NOMO-1 treated with dmso at 0.1 percent for 144 hours (cell line): Measurements from ENCODE around the gene BLOC1S1.

Experiments
- DNase-seq: peaks from one replicate; lab custom pipeline; 2025; ENCODE audit not compliant: unreplicated experiment; lab: John Stamatoyannopoulos, UW

The BLOC1S1 gene

GRCh38 chr12:55726971-55727370 is 11.1 kb downstream of the BLOC1S1 start:
- DNase-seq = no peak

DNA sequence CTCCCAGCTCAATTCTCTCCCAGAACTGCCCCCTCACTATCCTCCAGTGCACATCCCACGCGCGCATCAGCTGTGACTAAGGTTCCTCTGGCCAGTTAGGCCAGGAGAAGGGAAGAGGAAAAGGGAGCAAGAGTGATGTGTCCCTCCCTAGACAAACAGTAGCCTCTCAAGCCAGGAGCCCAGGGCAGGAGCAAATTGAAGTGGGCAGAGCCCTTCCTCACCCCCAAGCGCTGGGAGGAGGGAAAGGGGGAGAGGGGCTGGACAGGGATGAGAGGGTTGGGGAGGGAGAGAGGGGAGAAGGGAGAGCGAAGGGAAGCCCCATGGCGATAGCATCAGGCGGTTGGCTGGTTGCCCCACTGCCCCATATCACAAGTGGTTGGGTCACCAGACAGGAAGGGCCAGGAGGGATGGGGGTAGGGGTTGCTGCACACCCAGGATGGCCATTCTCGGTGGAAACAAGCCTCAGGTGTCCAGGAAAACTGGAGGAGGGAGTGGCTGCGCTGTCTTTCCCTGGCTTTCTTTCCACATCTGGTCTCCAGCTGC is 11.9 kb downstream of the BLOC1S1 start:
- no peak for DNase-seq

DNA sequence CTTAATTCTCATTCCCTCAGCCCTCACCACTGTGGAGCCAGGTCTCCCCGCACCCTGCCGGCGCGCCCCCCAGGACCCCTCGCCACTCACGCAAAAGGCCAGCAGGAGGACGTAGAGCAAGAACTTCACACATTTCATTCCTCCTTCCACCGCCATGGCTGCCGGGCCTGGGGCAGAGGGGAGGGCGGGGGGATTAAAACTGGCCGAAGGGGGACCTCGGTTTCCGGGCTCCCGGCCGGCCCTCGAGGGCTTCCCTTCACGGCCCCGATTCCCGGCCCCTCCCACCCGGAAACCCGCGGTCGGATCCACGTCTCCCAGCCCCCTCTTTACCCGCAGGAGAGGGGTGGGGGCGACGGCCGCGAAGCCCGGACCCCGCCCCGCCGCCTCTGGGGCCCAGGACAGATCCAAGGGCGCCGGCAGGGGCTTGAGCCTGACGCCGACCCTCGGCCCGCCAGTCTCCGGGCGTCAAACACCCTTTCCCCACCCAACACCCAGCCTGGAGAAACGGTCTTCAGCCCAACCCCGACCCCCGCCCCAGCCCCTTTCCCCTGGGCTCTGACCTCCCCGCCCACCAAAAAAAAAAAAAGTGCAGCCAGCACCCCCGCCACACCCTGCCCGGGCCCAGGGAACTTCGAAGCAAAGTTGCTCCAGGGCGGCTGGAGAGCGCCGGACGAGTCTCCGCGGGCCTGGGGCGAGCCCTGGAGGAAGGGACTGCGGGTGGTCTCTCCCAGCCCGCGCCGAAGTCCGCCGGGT is 12.5 kb downstream of the BLOC1S1 start:
- no peak for DNase-seq

DNA sequence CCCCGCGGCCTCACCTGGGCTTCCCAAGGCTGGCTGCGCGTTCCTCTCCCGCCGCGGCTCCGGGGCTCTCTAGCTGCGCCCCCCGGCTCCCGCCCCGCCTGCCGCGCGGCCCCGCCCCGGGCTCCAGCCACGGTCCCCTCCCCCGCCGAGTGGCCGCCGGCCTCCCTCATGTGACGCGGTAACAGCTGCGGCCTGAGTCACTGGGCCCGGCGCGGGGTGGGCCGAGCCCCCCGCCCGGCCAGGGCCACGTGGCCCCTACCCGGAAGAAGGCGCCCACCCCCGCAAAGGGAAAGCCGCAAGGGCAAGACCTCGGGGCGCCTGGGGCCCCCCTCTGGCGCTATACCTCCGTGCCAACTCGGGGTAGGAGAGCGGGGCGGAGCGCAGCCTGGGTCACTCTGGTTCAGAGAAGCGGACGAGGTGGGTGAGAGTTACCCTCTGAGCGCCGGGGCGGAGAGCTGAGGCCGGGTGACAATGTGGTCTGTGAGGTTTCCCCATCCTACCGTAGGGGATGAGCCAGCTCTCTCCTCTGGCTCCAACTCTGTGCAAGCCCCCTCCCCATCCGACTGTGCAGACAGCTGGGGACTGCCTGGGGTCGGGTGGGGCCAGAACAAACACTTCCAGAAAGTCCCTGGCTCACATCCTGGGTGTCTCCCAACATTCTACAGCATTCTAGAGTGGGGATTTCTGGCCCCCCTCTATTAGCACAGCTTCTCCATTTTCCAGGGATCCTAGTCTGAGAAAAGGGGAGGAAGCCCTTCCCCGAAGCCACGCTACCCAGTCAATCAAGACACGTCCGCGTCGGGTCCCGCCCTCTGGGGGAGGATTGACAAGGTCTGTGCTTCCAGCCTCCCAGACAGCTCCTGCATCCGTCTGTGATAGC is 13.3 kb downstream of the BLOC1S1 start, which contains the start of gene CD63:
Gene CD63, minus strand, starts transcription at position 71 of the 880 bp plus-strand sequence. CDS start 668 bp downstream, outside the sequence.
- peak; percentile 67 for DNase-seq

- DNase-seq = peak; percentile 54
These were observed 14.3 kb downstream of the BLOC1S1 start for GRCh38 chr12:55729819-55730818.

DNA sequence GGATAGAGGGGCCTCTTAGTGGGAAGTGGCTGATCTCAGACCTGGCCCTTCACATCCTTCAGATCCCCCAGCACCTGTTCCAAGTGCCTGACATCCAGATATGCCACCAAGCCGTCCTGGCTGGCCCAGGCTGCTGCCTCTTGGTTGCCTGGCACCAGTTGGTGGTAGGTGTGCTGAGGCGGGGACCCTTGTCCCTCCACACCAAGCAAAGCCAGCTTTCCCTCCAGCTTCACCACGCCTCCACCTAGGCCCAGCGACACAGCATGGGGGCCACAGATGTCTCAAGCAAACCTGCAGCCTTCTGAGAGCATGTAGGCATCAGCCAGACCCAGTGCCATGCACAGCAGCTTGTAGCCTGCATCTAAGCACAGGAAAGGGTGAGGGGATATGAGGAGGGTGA is 16.4 kb downstream of the BLOC1S1 start:
- DNase-seq = no peak

GRCh38 chr12:55733021-55733555 is 17.2 kb downstream of the BLOC1S1 start:
- no peak for DNase-seq

GRCh38 chr12:55733858-55734257 is 18.0 kb downstream of the BLOC1S1 start:
- no peak for DNase-seq

GRCh38 chr12:55734595-55734994 is 18.7 kb downstream of the BLOC1S1 start:
- no peak for DNase-seq

DNA sequence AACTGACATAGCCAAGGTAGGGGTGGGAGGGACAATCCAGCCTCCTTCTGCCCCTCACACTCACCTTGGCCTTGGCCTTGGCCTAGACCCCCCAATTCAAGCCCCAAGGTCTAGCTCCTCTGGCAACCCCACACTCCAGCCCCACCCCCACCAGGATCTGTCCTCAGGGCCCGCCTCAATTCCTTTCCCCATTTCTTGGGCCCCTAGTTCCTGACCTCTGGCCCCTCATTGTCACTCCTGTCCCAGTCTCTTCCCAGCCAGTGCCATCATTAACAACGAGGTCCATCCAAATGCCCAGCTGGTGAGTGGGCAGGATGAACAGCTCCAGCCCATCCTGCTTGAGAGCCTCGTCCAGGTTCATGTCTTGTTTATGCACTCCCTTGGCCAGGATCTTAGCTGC is 20.2 kb downstream of the BLOC1S1 start:
- no peak for DNase-seq

DNA sequence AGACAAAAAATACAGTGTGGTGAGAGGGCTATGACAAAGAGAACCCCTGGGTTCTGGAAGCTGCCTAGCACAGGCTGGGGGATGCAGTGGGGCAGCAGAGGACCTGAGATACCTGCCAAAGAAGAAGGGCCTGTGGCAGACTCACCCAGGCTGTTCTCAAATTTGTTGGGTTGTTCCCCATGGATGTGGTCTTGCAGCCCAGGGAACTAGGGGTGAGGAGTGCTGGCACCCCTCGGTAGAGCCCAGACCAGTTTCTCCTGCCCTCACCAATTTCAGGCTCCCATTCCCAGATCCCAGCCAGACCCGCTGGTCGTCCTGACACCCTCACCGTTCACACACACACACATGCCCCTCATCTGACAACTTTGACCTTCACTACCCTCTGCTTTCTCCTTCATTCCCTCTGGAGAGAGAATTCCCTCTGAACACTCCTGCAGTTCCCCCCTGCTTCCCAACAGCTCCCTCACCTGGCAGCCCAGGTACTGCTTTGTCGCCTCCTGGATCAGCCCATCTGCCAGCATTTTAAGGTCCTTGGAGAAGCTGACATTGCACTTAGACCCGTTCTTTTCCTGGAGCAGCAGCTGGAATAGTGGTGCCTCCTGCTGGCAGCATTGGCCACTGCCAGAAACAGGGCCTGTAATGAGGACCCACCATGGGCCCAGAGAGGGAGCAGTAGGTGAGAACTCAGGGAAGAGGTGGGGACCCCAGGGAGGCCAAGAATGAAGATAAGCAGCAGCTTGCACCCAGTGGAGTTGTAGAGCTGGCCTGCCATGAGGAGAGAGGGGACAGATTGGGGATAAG is 21.1 kb downstream of the BLOC1S1 start:
- DNase-seq = peak; percentile 37

- DNase-seq = no peak
These were observed 21.8 kb downstream of the BLOC1S1 start for GRCh38 chr12:55737581-55738122.

- DNase-seq = peak; percentile 70
These were observed 22.5 kb downstream of the BLOC1S1 start for GRCh38 chr12:55738123-55739024.

GRCh38 chr12:55739025-55739378 is 23.2 kb downstream of the BLOC1S1 start:
- no peak for DNase-seq

DNA sequence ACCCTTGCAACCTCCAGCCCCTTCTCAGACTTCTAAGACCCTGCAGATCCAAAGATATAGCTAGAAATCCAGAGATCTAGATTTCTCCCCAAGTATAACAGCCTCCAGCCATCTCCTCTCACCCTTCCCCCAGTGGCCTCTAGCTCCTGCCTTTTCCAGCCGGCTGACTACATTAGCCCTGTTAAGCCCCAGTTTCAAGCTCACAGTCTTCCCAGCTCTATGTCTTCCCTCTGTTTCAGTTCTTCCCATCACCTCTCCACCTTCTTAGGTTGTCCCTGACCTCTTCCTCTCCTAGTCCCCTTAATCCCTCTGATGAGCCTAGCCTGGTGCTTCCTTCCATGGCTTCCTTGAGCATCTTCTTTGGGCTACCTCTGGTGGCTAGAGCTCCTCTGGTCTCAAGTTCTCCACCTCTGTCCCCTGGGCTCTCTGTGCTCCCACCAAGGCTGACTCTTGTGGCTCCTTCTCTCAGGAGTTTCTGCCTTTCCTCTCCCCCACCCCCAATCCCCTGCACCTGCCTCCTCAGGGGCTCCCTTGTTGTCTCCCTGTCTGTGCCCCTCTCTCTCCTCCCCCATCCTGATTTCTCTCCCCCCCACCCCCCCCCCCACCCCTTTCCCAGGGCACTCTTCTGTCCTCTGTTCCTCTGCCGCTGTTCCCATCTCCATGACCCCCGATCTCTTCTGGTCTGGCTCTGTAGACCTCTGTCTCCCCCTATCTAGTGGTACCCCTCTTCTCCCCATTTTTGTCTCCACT is 26.3 kb downstream of the BLOC1S1 start:
- no peak for DNase-seq

DNA sequence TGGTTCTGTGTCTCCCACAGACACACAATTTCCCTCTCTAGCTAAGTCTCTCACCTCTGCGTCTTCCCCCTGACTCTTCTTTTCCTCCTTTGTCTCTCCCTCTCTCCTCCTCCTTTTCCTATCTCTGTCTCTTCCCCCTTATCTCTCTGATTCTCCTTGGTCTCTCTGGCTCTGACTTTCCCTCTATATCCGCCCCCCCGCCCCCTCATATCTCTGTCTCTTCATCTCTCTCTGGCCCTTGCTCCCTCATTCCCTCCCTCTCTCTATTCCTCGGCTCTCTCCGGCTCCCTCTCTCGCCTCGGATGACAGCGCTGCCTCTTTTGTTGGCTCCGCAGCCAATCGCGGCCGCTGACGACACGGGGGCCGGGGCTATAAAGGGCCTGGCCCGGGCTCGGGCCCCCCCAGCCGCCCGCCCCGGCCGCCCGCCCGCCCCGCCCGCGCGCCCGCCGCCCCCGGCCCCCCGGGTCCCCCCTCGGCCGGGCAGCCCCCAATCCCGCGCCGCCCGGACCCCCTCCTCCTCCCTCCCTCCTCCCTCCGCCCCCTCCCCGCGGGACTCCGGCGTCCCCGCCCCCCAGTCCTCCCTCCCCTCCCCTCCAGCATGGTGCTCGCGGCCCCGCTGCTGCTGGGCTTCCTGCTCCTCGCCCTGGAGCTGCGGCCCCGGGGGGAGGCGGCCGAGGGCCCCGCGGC is 27.0 kb downstream of the BLOC1S1 start, which contains the start of gene GDF11:
Gene GDF11, plus strand, starts transcription at position 404 of the 687 bp plus-strand sequence. Its CDS starts 195 bp downstream, at position 599.
- peak; percentile 56 for DNase-seq
